CD4-positive, alpha-beta T cell treated with Interleukin-2 at 100 ng/mL for 4 hours (primary cell): ENCODE results near the gene POLR1B.
"Not testable (repeated sequence)": the region's sequence is repeated elsewhere in the genome, so short reads cannot be mapped to it uniquely, and the experiment has no call there.

Experiments used
- DNase-seq: peaks from one replicate; pipeline ENCODE4 v3.0.0-alpha.2; 2020; ENCODE audit warnings: low spot score

POLR1B gene

DNA sequence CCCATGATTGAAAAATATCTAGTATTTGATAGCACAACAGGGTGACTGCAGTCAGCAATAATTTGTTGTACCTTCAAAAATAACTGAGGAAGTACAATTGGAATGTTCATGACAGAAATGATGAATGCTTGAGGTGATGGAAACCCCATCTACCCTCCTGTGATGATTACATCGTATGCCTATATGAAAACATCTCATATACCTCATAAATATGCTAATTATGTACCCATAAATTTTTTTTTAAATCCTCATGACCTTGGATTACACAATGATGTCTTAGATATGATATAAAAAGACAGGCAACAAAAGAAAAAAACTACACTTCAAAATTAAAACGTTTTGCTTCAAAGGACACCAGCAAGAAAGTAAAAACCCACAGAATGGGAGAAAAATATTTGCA lies 1.4 kb upstream of the POLR1B start:
- no peak for DNase-seq

DNA sequence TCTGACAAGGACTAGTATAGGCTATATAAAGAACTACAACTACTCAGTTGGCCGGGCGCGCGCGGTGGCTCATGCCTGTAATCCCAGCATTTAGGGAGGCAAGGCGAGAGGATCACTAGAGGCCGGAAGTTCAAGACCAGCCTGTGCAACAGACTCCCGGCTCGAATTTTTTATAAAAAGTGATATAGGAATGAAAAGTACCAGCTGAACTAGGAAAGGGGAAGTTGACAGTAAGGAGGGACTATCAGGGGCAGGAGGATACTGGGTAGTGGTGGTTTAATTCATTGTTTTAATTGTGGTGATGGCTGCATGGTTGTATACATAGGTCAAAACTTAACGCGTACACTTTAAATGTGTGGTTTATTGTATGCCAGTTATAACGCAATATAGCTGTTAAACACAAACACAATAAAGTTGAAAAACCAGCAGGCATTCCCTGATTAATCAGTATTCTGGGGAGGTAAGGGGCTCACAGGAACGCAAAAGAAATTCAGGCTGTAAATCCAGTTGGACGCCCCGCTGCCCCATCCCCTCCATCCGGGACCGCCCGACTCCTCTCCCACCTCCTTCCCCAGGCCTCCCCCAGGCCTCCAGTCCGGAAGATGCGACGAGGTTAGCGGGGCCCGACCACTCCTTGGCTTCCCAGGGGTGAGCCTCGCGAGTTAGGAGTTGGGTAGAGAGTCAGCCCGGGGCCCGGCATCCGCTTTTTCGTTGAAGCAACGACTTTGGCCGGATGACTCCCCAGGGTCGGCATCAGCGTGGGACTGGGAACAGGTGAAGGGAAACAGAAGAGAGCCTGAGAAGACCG lies 746 bp upstream of the POLR1B start:
- DNase-seq: peak; percentile 61

DNA sequence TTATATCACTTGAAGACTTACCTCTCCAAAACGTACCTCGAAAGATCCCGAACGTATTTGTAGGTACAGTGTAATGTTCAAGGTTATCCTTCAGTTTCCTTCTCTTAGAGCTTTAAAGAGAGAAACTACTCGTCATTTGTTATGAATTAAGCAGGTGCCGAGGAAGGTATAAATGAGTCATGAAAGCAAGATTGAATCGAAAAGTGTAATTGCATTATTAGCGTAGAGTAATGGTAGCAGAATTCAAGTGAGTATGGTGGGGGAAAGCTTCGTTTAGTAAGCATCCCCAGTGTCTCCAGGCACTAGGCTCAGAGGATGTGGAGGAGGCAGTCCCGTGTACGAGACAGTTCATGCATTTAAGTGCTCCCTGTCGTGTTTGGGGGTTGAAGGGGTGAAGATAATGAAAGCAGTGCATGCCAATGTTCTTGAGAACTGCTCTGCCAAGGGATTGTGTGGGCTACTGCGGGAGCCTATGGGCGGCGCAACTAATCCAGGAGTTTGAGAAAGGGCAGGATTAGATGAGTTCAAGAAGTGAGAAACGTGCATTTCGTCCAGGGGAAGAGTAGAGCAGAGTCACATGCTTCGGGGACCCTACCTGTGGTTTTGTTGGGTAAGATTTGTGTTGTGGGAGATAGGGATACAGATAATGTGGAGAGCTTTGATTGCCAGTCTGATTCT lies 858 bp downstream of the POLR1B start:
- DNase-seq: peak; percentile 8

DNA sequence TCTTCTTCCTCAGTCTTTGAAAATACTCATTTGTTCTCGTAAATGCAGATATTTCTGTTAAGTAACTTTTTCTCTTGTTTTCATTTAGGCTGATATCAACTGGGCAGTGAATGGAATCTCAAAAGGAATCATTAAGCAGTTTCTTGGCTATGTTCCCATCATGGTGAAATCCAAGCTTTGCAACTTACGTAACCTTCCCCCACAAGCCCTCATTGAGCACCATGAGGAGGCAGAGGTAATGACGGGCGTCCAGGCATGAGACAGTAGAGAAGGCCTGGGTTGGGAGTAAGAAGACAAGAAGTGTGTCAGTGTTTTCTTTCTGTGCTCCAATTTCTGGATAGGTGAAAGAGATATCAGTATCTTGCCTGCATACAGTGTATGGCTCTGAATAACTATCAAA lies 5.1 kb downstream of the POLR1B start:
- DNase-seq: no peak

DNA sequence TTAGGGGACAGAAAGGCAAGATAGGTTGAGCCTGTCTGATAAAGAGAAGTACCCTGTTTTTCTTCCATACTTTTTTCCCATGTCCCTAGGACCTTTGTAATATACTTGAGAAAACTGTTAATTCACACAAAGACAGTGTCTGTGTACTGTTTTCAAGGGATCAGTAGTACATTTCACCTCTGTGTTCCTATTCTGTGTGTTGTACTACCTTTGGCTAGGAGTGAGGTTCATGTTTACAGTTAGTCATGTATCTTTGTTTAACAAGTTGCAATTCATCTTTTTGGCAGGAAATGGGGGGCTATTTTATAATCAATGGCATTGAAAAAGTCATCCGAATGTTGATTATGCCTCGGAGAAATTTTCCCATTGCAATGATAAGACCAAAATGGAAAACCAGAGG lies 6.7 kb downstream of the POLR1B start:
- no peak for DNase-seq

DNA sequence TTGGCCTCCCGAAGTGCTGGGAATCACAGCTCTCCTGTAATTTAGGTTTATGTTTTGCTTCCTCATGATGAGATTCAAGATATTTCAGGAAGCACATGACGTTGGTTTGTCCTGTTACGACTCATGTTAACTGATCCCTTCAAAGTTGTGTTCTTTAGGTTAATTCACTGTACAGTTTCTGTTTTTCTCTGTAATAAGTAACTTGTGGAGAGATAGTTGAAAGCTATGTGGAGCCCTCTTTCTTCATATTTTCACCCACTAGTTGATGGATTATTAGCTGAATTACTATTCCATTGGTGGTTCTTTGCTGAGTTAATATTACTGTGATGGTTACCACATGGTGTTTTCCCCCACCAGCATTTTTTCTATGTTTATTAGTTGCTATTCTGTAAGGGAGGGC lies 23.8 kb downstream of the POLR1B start:
- DNase-seq: no peak

DNA sequence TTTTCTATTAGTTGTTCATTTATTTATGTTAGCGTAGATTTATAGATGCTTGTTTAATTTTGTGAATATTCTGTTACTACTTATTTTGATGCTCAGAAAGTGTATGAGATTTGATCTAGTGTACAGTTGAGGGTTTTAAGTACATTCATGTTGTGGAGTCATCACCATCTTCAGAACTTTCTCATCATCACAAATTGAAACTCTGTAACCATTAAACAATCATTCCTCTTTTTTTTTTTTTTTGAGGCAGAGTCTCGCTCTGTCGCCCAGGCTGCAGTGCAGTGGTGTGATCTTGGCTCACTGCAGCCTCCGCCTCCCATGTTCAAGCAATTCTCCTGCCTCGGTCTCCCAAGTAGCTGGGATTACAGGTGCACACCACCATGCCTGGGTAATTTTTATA lies 24.2 kb downstream of the POLR1B start:
- DNase-seq: not testable (repeated sequence)

DNA sequence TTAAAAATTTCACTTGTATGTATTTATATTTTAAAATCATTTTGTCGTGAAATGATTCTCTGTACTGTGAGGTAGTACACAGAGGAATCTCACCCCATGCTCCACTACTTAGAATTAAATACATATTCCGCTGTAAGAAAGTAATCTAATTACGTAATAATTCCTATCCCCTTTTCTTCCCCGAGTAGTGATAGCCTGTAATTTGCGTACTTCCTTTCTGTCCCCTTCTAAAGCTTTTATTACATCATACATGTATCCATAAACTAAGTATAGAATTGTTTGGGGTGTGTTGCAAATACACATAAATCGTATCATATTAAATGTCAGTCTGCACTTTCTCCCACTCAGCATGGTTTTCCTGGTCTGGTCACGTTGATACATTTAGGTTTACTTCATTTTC lies 29.7 kb downstream of the POLR1B start:
- no peak for DNase-seq

DNA sequence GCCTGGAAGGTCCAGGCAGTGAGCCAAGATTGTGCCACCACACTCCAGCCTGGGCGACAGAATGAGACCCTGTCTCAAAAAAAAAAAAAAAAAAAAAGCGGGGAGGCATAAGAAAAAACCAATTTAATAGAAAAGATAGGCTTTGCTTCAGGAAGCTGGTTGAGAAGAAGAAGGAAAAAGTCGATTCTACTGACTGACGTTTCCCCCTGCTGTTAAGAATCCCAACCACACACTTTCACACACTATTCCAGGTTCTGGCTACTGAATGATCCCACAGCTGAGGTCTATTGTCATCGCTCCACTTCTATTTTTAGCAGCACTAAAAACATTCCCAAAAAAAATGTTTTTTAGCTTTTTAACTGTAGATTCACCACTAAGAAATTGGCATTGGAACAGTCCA lies 35.5 kb downstream of the POLR1B start:
- DNase-seq: no peak

DNA sequence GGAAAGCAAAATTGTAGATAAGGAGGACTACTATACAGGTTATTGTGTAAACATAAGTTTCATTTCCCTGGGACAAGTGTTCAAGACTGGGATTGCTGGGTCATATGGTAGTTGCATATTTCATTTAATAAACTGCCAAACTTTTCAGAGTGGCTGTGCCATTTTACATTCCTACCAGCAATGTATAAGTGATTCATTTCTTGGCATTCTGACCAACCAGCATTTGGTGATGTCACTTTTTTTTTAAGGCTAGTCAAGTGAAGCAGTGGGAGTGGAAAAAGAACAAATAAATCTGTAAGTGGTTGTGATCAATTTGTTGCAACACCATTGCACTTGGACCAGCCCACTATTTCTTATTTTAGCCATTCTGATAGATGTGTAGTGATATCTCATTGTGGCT lies 37.0 kb downstream of the POLR1B start:
- no peak for DNase-seq

DNA sequence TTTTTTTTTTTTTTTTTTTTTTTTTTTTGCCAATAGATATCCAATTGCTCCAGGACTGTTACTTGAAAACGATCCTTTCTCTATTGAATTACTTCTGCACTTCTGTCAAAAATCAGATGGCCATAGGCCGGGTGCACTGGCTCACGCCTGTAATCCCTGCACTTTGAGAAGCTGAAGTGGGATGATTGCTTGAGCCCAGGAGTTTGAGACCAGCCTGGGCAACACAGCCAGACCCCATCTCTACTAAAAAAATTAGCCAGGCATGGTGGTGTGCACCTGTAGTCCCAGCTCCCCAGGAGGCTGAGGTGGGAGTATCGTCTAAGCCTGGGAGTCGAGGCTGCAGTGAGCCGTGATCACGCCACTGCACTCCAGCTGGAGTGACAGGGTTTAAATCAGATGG lies 37.8 kb downstream of the POLR1B start:
- no peak for DNase-seq

DNA sequence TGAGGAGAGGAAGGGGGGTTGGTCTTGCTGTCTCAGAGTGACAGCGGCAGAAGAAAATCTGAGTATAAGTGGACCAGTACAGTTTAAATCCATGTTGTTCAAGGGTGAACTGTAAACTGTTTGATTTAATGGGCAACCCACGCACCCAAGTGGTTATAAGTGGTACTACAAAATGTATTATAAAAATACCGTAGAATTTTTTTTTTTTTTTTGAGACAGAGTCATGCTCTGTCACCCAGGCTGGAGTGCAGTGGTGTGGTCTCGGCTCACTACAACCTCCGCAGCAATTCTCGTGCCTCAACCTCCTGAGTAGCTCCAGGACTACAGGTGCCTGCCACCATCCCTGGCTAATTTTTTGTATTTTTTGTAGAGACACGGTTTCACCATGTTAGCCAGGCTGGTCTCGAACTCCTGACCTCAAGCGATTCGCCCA lies 40.1 kb downstream of the POLR1B start:
- DNase-seq: peak; percentile 77

DNA sequence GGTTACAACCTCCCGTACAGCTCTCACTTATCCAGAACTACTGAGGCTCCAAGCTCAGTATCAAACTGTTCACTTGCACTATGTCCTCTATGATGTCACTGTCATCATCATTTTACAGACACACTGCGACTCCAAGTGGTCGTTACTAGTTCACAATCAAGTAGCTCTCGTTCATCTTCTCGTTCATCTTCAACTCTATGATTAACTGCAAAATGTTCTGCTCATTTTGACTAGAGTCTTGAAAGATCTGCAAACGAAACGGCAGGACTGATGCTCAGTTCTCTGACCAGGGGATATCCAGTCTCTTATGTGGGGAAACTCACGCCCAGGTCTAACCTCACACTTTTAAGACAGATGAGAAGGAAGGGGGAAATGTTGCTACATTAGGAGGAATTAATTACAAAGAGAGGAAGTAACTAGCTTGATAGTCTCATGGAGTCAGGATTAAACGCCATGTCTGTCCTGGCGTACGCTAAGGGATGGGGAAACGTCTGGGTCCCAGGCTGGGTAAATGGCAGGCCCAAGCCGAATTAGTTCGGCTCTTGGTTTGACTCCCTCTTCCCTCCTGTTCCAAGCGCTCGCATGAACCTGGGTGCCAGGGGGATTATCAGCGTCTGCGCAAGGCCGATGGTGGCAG lies 41.4 kb downstream of the POLR1B start:
- peak; percentile 10 for DNase-seq

DNA sequence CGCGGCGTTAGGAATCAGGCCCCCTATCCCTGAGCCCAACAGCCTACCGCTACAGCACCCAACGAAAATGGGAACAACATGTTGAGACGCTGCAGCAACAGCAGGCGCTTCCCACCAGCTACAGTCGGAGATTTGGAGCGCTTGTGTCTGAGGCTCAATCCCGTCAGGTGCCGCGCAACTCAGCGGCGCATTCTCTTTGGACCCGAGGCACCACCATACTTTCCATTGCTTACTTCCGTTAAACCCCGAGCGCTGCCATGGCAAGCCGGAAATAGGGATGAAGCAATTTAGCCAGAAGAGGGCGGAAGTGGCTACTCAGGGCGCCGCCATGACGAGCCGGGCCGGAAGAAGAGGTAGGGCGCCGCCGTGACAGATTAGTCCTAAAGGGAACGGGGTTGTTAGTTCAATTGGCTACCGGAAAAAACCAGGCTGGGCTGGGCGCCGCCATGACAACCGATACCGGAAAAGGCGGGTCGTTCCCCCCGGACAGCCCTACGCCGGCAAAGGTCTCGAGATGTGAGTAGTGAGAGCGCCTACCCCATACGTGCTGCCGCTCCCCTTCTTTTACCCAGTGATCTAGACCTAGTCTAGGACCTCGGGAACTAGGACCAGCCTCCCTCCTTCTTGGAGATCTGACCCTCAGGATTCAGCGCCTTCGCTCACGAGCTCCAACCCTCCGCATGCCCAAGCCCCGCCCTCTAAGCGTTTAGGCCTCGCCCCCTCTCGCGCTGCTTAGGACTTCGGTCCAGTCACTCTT lies 42.0 kb downstream of the POLR1B start, which contains the start of gene CHCHD5:
TSS of gene CHCHD5 (plus strand) at position 476 of the 757 bp plus-strand sequence. CDS start at position 515, 39 bp downstream.
- DNase-seq: peak; percentile 95

DNA sequence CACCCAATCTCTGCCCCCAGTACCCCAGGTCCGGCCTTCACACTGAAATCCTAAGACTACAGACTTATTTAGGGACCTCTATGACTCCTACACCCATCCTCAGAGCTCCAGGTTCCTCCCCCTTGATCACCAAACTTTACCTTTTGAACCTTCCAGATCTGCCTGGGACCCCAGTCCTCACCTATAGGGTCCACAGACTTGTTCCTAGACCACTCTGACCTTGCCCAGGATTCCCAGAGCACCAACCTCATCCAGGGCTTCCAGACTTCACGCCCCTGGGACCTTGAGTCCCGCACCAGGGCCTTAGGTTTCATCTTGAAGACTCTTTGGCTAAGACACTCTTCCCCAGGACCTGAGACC lies 42.6 kb downstream of the POLR1B start:
- no peak for DNase-seq

DNA sequence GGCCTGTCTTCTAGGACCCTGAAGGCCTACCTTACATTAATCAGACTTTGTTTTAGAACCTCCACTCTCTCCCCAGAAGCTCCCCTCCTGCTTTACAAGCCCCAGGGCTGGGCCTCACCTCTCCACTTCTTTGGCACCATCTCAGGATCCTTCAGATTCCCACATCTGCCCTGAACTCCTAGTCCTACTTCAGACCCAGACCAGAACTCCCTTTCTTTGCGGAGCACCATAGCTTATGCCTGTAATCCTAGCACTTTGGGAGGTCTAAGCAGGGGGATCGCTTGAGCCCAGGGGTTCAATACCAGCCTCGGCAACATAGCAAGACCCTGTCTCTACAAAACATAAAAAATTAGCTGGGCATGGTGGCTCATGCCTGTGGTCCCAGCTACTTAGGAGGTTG lies 43.1 kb downstream of the POLR1B start:
- DNase-seq: no peak

DNA sequence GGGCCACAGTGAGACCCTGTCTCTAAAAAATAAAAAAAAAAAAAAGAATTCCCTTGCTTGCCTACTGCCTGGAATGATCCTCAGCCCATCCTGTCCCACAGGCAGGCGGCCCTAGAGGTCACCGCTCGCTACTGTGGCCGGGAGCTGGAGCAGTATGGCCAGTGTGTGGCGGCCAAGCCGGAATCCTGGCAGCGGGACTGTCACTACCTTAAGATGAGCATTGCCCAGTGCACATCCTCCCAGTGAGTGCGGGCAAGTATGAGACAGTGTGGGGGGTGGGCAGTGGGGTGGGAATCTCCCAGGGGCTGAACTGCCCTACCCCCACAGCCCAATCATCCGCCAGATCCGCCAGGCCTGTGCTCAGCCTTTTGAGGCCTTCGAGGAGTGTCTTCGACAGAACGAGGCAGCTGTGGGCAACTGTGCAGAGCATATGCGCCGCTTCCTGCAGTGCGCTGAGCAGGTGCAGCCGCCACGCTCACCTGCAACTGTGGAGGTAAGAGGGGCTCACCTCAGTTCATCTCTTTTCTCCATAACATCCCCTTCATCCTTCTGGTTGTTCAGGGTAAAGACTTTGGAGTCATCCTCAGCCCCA lies 43.7 kb downstream of the POLR1B start:
- no peak for DNase-seq

DNA sequence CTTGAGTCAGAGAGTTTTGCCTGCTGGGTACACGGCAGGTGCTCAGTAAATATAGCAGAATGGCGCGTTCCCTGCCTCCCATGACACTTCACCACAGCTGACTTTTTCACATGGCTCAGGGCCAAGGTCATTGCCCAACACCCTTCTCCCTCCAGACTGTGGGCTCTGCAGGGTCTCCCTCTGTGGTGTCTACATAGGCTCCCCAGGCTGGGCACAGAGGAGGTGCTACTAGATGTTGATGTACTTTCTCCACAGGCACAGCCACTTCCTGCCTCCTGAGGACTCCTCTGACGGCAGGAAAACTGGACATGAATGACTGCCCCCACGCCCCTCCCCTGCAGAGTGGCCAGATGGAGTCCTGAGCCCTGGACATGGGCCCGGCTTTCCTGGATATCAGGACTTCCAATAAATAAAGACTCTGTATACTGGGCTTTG lies 46.4 kb downstream of the POLR1B start:
- DNase-seq: no peak

DNA sequence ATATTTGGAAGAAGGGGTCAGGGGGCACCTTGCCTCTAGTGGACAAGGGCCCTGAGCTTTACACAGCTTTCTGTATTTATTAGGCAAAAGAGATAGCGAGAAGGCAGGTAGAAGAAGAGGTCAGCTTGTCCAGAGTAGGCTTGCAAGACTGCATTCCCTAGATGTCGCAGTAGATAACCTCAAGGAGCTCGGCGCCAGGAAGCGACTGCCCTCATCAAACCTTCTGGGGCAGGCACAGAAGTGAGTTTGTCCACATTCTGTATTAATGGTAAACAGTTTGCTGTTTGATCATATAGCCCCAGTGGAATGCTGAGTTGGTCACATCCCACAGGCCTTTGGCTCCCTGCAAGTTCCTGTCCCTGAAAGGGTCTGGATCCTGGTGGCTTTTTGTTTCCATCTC lies 49.1 kb downstream of the POLR1B start:
- DNase-seq: no peak

DNA sequence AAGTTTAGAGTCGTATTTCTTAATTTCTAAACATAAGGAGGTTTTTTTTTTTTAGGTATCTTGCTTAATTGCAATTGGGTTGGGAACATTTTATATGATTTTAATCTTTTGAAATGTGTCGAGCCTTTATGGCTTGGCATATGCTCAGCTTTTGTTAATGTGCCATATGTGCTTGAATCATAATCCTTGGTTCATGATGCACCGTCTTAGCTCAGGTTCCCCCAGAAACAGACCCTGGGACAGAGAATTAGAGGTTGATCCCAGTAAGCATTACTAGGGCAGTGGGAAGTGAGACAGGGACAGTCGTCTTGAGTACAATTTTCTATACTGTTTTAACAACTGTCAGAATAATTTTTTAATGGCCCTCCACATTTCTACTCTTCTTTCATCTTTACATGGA lies 51.5 kb downstream of the POLR1B start:
- DNase-seq: no peak

DNA sequence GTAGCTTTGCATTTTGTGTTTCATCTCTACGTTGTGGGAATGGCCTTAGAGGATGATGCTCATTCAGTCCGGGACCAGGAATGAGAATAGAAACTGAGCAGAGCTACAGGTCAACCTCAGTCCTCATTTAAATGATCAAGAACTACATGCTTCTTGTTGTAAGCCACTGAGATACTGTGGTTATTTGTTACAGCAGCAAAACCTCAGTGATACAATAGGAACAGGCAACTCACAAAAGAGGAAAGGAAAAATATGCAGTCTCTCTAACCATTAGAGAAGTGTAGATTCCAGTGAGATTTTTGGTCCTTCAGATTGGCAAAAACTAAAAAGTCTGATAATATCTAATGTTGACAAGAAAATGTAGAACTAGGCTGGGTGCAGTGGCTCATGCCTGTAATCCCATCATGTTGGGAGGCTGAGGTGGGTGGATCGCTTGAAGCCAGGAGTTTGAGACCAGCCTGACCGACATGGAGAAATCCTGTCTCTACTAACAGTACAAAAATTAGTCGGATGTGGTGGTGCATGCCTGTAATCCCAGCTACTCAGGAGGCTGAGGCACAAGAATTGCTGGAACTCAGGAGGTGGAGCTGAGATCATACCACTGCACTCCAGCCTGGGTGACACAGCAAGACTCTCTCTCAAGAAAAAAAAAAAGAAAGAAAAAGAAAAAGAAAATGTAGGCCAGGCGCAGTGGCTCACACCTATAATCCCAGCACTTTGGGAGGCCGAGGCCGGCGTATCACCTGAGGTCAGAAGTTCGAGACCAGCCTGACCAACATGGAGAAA lies 55.5 kb downstream of the POLR1B start:
- no peak for DNase-seq
